Regular cardiac myocyte (primary cell): ENCODE data around the gene GLDN. TPM values are rescaled to one million over a fixed set of nuclear protein-coding genes. Genes with fewer than 3 reads are reported as not detected.

Experiments
- total RNA-seq: library from RNA; depleted of rRNA; stranded (reverse); fragments of >200 nt; gene quantifications from 2 replicates; pipeline ENCODE4 v1.2.3, GENCODE V29; 2014

GLDN gene
- 1.2 and 1.4 TPM in 2 replicates for total RNA-seq

DNA sequence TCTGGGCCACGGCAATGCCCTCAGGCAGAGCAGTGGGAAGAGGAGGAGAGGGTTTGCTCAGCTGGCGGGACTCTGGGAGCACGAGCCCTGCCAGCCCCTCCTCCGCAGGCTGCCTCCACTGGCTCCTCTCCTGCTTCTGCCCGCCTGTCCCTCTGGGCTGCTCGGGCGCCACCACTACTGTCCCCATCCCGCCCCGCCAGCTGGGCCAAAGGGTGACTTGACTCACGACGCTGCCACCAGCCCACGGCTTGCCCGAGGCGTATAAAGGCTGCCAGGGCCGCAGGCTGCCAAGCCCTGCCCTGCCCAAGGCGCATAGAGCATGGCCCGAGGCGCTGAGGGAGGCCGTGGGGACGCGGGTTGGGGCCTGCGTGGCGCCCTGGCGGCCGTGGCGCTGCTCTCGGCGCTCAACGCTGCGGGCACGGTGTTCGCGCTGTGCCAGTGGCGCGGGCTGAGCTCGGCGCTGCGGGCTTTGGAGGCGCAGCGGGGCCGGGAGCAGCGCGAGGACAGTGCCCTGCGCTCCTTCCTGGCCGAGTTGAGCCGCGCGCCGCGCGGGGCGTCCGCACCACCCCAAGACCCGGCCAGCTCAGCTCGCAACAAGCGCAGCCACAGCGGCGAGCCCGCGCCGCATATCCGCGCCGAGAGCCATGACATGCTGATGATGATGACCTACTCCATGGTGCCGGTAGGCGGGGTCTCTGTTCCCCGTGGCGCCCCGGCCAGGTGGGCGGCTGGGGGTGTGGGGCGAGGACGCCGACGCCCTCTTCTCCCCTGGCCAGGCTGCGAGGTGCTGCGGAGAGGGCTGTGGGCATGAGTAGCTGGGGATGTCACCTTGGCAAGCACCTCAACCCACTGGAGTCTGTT is at the start of gene GLDN:
TSS of gene GLDN (plus strand) at position 290 of the 861 bp plus-strand sequence. CDS start at position 320, 30 bp downstream.

DNA sequence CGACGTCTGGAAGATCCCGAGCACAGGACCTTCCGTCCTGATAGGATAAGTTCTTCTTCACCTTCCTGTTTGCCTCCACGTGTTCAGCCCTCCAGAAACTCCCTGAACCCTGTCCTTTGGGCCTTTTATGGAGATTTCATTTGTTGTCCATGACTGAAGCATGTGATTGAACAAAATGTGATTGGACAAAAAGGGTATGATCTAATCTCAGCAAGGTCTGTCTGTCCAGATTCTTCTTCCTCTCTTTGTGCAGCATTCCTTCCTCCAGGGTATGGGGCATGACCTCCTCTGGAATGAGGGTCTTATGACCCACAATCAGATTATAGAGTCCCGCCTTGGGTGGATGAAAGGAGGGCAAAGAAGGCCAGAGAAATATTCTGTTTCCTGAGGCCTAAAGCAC is 3.0 kb upstream of the GLDN start, which contains the start of gene CYP19A1:
TSS of gene CYP19A1 (minus strand) at position 101 of the 400 bp plus-strand sequence. CDS start 95,684 bp downstream, outside the sequence.

Other genes with a start within 250 kb of the GLDN start
- gene TNFAIP8L3, start 246.7 kb upstream of the GLDN start, total RNA-seq: 17.8 and 23.8 TPM in 2 replicates
- 0.19 and 1.1 TPM in 2 replicates for gene CYP19A1, start 3.1 kb upstream of the GLDN start, total RNA-seq